Neural progenitor cell (in vitro differentiated cells): Measurements from ENCODE around the gene PLAC1. TPM values are rescaled to one million over a fixed set of nuclear protein-coding genes. Genes with fewer than 3 reads are reported as not detected.

Experiments used
- DNase-seq: peaks from one replicate; pipeline ENCODE4 v3.0.0-alpha.2; 2016; ENCODE audit warnings: low spot score
- H2AFZ ChIP-seq: fragments of 200-600 bp; sonication (generic); replicated peaks from 2 replicates; pipeline ENCODE4 v1.6.1; 2016; ENCODE audit warnings: antibody characterized with exemption
- H3F3A ChIP-seq: fragments of 200-600 bp; sonication (generic); 2 replicates; pipeline ENCODE4 v1.6.1; 2016; ENCODE audit warnings: antibody characterized with exemption, low read depth
- H3K27ac ChIP-seq: fragments of 200-600 bp; sonication (generic); 2 replicates; pipeline ENCODE4 v1.5.1; 2016; ENCODE audit warnings: mild to moderate bottlenecking
- H3K27me3 ChIP-seq: fragments of 200-600 bp; sonication (generic); 2 replicates; pipeline ENCODE4 v1.6.1; 2016; ENCODE audit warnings: mild to moderate bottlenecking, moderate library complexity
- H3K36me3 ChIP-seq: fragments of 200-600 bp; sonication (generic); 2 replicates; pipeline ENCODE4 v1.5.1; 2016
- H3K4me1 ChIP-seq: fragments of 200-600 bp; sonication (generic); 2 replicates; pipeline ENCODE4 v1.6.1; 2016; ENCODE audit warnings: mixed run types
- H3K4me2 ChIP-seq: fragments of 200-600 bp; sonication (generic); 2 replicates; pipeline ENCODE4 v1.6.1; 2016
- H3K4me3 ChIP-seq: fragments of 200-600 bp; sonication (generic); 2 replicates; pipeline ENCODE4 v1.5.1; 2016
- H3K79me2 ChIP-seq: fragments of 200-600 bp; sonication (generic); 2 replicates; pipeline ENCODE4 v1.6.1; 2016; ENCODE audit warnings: low read depth
- H3K9ac ChIP-seq: fragments of 200-600 bp; sonication (generic); 2 replicates; pipeline ENCODE4 v1.6.1; 2016
- H3K9me3 ChIP-seq: fragments of 200-600 bp; sonication (generic); 2 replicates; pipeline ENCODE4 v1.5.1; 2016; ENCODE audit warnings: low read depth
- H4K20me1 ChIP-seq: fragments of 200-600 bp; sonication (generic); 2 replicates; pipeline ENCODE4 v1.6.1; 2016; ENCODE audit warnings: low read depth
- H3K27ac Mint-ChIP-seq: 3 replicates; pipeline ENCODE4 v1.8.0; 2021; ENCODE audit warnings: mixed read lengths
- H3K27me3 Mint-ChIP-seq: 2 replicates; pipeline ENCODE4 v1.8.0; 2022; ENCODE audit warnings: low read depth, mild to moderate bottlenecking, inconsistent platforms, moderate library complexity, mixed read lengths; ENCODE audit not compliant: insufficient read depth
- H3K36me3 Mint-ChIP-seq: 3 replicates; pipeline ENCODE4 v1.8.0; 2021; ENCODE audit warnings: mixed read lengths
- H3K4me1 Mint-ChIP-seq: 3 replicates; pipeline ENCODE4 v1.8.0; 2021; ENCODE audit warnings: mixed read lengths
- H3K4me3 Mint-ChIP-seq: 3 replicates; pipeline ENCODE4 v1.8.0; 2021; ENCODE audit warnings: mild to moderate bottlenecking, moderate library complexity, mixed read lengths
- H3K9me3 Mint-ChIP-seq: 3 replicates; pipeline ENCODE4 v1.8.0; 2020; ENCODE audit warnings: mixed read lengths
- CTCF ChIP-seq: fragments of 200-600 bp; sonication (generic); IDR thresholded peaks from 2 replicates; pipeline ENCODE4 v1.5.1; 2017; ENCODE audit warnings: antibody characterized with exemption, mild to moderate bottlenecking
- EZH2 ChIP-seq: fragments of 200-600 bp; sonication (generic); IDR thresholded peaks from 2 replicates; pipeline ENCODE4 v1.6.1; 2017; ENCODE audit warnings: antibody characterized with exemption, mild to moderate bottlenecking, moderate library complexity
- EZH2phosphoT487 ChIP-seq: fragments of 200-600 bp; sonication (generic); IDR thresholded peaks from 2 replicates; pipeline ENCODE4 v1.6.1; 2017; ENCODE audit warnings: antibody characterized with exemption
- total RNA-seq: library from RNA; depleted of rRNA; stranded (reverse); fragments of >200 nt; gene quantifications from 2 replicates; pipeline ENCODE4 v1.2.3, GENCODE V29; 2015; ENCODE audit warnings: low replicate concordance

The PLAC1 gene
- total RNA-seq, 1 donor from 2014 or later = not detected

- H3K27ac Mint-ChIP-seq = no peak overlapping the region
- no peak overlapping the region for H3K4me2 ChIP-seq
- no peak overlapping the region for H3K4me3 Mint-ChIP-seq
- no peaks in the 10 kb centered on the region for H3K79me2 ChIP-seq
- no peaks in the 10 kb centered on the region for H3K36me3 ChIP-seq
- H3K27me3 Mint-ChIP-seq = peaks cover 4% of the 10 kb centered on the region
- no peak overlapping the region for H3K9ac ChIP-seq
- H3K9me3 Mint-ChIP-seq = peaks cover 9% of the 10 kb centered on the region
- no peak for TF ChIP-seq EZH2
- TF ChIP-seq CTCF = no peak
- TF ChIP-seq EZH2phosphoT487 = no peak
- no peaks in the 10 kb centered on the region for H3K27me3 ChIP-seq
- no peaks in the 10 kb centered on the region for H3K4me1 ChIP-seq
- no peak overlapping the region for H3K4me3 ChIP-seq
- no peaks in the 10 kb centered on the region for H3F3A ChIP-seq
- no peak overlapping the region for H3K27ac ChIP-seq
- H2AFZ ChIP-seq = no peak overlapping the region
- H3K4me1 Mint-ChIP-seq = peaks cover 5% of the 10 kb centered on the region
- H3K9me3 ChIP-seq = peaks cover 7% of the 10 kb centered on the region
- no peaks in the 10 kb centered on the region for H3K36me3 Mint-ChIP-seq
- no peaks in the 10 kb centered on the region for H4K20me1 ChIP-seq
- no peak for DNase-seq
These were observed 58.9 kb downstream of the PLAC1 start for GRCh38 chrX:134599184-134599914.

GRCh38 chrX:134592303-134592702 is 66.0 kb downstream of the PLAC1 start:
- H3K4me1 ChIP-seq = no peaks in the 10 kb centered on the region
- TF ChIP-seq EZH2 (no peak), CTCF (no peak), EZH2phosphoT487 (no peak)
- no peaks in the 10 kb centered on the region for H3K4me1 Mint-ChIP-seq
- no peak for DNase-seq
- no peaks in the 10 kb centered on the region for H3K27me3 Mint-ChIP-seq
- no peaks in the 10 kb centered on the region for H3K79me2 ChIP-seq
- no peaks in the 10 kb centered on the region for H3K9me3 Mint-ChIP-seq
- H3K4me3 Mint-ChIP-seq = no peak overlapping the region
- H3K36me3 ChIP-seq = no peaks in the 10 kb centered on the region
- H3K4me3 ChIP-seq = no peak overlapping the region
- H3K27ac Mint-ChIP-seq = no peak overlapping the region
- H2AFZ ChIP-seq = no peak overlapping the region
- no peaks in the 10 kb centered on the region for H3K36me3 Mint-ChIP-seq
- no peaks in the 10 kb centered on the region for H3K9me3 ChIP-seq
- H3F3A ChIP-seq = no peaks in the 10 kb centered on the region
- no peaks in the 10 kb centered on the region for H3K27me3 ChIP-seq
- no peaks in the 10 kb centered on the region for H4K20me1 ChIP-seq
- no peak overlapping the region for H3K27ac ChIP-seq
- H3K4me2 ChIP-seq = no peak overlapping the region
- no peak overlapping the region for H3K9ac ChIP-seq

DNA sequence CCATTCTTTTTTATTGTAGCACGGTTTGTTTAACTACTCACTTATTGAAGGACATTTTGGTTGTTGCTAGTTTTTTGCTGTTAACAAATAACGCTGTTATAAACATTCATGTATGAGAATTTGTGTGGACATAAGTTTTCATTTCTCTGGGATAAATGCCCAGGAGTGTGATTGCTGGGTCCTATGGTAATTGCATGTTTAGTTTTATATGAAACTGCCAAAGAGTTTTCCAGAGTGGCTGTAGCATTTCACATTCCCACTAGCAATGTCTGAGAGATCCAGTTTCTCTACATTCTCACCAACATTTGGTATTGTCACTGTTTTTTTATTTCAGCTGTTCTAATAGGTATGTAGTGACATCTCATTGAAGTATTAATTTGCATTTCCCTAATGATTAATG is 66.8 kb downstream of the PLAC1 start:
- Mint-ChIP-seq H3K9me3 (no peaks in the 10 kb centered on the region), H3K4me3 (no peak overlapping the region), H3K4me1 (no peaks in the 10 kb centered on the region), H3K27ac (no peak overlapping the region), H3K27me3 (peaks cover 2% of the 10 kb centered on the region), H3K36me3 (no peaks in the 10 kb centered on the region)
- Histone ChIP-seq H3K4me2 (no peak overlapping the region), H3K9ac (no peak overlapping the region), H4K20me1 (no peaks in the 10 kb centered on the region), H3K4me3 (no peak overlapping the region), H2AFZ (no peak overlapping the region), H3K27me3 (no peaks in the 10 kb centered on the region), H3K27ac (no peak overlapping the region), H3K4me1 (no peaks in the 10 kb centered on the region), H3K79me2 (no peaks in the 10 kb centered on the region), H3K36me3 (no peaks in the 10 kb centered on the region), H3F3A (no peaks in the 10 kb centered on the region), H3K9me3 (no peaks in the 10 kb centered on the region)
- DNase-seq = no peak
- TF ChIP-seq EZH2phosphoT487 (no peak), EZH2 (no peak), CTCF (no peak)
